GM12865 (cell line): ENCODE results near the gene CDH23.
A peak's percentile ranks its signal among the peaks of the same experiment; 100 is the strongest.

ENCODE experiments used
- DNase-seq: peaks from one replicate; pipeline ENCODE4 v3.0.0; 2010; ENCODE audit warnings: low read depth
- H3K4me3 ChIP-seq: 2 replicates; pipeline ENCODE4 v1.5.1; 2011; ENCODE audit warnings: mild to moderate bottlenecking, low read depth, low read length, control low read depth
- TF ChIP-seq, protein P1 (sequence below): IDR thresholded peaks from 2 replicates; pipeline ENCODE4 v1.5.1; 2011; ENCODE audit warnings: low read length, control low read depth, low read depth, inconsistent platforms; ENCODE audit not compliant: insufficient read depth; ENCODE audit errors: missing control alignments

Gene CDH23

DNA sequence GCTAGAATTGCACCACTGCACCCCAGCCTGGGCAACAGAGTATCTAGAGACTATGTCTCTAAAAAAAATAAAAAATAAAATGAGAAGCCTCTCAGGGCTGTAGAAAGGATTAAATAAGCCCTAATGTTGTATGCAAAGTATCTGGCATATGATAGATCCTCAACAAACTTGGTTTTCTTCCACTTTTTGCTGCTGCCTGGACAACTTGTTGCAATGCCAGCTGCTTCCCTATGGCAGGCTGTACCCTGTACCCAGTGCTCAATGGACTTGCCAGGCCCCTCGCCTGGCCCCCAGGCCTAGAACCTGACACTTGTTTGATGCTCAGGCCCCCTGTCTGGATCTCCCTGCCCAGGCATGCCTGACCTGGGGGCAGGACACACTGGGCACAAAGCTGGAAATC lies 28.5 kb upstream of the CDH23 start:
- no peak for DNase-seq
- TF ChIP-seq, protein P1, sequence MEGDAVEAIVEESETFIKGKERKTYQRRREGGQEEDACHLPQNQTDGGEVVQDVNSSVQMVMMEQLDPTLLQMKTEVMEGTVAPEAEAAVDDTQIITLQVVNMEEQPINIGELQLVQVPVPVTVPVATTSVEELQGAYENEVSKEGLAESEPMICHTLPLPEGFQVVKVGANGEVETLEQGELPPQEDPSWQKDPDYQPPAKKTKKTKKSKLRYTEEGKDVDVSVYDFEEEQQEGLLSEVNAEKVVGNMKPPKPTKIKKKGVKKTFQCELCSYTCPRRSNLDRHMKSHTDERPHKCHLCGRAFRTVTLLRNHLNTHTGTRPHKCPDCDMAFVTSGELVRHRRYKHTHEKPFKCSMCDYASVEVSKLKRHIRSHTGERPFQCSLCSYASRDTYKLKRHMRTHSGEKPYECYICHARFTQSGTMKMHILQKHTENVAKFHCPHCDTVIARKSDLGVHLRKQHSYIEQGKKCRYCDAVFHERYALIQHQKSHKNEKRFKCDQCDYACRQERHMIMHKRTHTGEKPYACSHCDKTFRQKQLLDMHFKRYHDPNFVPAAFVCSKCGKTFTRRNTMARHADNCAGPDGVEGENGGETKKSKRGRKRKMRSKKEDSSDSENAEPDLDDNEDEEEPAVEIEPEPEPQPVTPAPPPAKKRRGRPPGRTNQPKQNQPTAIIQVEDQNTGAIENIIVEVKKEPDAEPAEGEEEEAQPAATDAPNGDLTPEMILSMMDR, result no peak
- H3K4me3 ChIP-seq, result no peak overlapping the region

DNA sequence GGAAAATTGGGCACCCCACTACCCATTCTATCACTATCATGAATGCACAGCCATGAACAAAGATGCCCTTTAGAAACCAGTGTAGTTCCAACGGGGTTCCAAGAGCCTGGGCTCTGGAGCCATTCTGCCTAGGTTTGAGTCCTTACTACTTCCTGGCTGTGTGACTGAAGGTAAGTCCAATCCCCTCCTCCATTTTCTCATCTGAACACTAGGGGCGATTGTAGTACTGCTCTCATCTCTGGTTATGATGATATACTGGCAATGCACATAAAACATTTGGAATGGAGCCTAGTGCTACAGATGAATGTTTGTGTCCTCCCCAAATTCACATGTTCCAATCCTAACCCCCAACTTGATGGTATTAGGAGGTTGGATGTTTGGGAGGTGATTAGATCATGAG lies 28.1 kb upstream of the CDH23 start:
- peak; percentile 37 for DNase-seq
- no peak overlapping the region for H3K4me3 ChIP-seq
- TF ChIP-seq, protein P1, result no peak

DNA sequence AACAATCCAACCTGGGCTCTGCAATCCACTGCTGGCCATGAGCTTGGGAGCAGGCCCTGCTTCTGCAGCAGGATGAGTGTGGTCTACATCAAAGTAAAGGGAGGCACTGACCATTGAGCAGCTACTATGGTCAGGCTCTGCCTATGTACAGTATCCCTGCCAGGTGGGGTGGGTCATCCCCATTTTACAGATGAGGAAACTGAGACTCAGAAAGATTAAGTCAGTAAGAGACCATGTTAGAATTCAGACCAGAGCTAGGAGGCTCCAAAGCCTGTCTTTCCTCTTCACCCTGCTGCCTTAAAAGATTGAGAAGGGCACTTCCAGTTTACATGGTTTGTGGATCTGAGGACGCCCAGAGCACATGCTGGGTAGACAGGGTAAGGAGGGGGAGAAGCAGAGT lies 27.1 kb upstream of the CDH23 start:
- H3K4me3 ChIP-seq, result no peak overlapping the region
- TF ChIP-seq, protein P1, result no peak
- no peak for DNase-seq

DNA sequence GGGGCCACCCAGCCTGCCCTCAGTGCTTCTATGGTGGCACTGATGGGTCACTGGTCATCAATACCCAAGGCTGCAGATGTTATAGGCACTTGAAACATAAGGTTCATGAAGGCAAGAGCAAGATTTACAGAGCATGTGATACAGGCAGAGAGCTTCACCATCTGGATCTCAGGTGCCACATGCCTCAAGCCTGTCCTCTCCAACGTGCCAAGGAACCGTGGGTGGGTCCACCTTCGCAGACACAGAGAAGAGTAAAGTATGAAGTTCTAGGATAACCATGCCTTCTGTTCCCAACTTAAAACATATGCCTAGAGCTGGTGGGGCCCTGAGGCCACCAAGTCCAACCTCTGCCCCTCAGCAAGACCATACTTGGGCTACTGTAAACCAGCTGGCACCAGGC lies 26.7 kb upstream of the CDH23 start:
- no peak for DNase-seq
- TF ChIP-seq, protein P1, result no peak
- H3K4me3 ChIP-seq, result no peak overlapping the region

DNA sequence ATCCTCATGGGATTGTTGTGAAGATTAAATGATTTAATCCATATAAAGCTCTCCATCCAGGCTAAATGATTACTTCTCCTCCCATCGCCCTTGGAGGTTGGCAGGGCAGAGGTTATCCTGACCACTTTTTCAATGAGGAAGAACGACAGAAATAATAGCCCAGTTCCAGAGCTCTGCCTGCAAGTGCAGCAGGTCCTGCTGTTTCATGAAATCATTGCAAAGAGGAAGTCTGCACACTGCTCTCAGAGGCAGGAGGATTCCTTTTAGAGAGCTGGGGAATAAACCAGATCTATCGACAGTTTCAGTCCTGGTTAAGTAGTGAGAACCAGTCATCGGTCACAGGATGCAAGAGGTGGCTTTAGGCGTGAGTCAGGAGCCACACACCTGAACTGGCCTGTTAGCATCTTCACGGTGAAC lies 25.0 kb upstream of the CDH23 start:
- no peak overlapping the region for H3K4me3 ChIP-seq
- TF ChIP-seq, protein P1, result no peak
- DNase-seq, result peak; percentile 83

DNA sequence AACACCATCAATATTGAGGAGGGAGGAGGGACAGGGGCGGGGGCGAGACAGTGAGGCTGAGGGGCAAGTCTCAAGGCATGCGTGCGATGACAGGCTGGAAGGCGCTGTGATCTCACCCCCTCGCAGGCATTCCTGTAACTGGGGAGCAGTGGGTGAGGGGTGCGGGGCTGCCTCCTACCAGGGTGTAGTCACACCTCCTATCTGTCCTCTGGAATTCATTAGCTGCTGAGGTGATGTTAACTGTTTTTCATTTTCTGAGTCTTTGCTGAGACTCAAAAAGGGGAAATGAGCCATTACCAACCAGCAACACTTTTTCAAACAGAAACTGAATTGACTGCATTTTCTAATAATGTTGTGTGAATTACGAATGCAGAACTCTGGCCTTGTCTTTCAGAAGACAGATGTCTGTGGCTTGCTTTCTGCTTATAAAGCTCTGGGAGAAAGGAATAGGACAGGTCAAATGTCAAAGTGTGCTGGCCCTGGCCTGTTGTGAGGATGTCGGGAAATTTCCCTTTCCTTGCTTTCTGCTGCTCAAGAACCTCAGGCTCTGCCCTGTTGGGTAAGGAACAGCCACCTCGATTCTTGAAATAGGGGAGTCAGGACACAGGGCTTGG lies 23.7 kb upstream of the CDH23 start:
- no peak overlapping the region for H3K4me3 ChIP-seq
- peak; percentile 77 for DNase-seq
- TF ChIP-seq, protein P1, result no peak

DNA sequence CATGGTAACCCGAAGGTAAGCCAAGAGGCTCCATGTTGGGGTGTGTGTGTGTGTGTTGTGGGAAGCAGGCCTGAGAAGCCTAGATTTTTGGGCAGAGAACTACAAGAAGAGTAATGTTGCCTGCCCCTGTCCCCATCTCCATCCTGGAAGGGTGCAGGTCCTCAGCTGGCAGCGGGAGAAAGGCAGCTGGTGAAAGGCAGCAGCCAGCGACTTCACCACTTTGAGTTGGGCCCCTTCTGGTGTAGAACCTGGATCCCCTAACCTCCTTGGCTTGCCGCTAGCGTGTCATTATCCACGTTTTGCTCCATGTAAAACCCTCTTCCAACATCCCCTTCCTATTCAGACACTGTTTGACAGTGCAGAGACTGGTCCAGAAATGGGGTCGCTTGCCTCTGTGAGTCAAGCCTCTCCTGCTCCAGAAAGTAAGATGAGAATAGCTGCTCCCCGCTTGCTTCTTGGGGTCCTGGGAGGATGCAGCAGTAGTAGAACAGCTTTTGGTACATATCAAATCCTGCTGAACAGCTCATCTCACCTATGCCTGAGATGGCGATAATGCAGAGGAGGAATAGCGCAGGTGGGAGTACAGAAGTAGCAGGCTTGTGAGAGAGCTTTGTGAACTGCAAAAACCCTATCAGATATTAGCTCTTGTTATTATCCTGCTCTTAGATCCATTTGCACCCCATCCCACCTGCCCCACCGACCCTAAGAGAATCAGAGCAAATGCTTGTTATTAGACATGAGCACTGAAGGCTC lies 22.1 kb upstream of the CDH23 start:
- H3K4me3 ChIP-seq, result no peak overlapping the region
- TF ChIP-seq, protein P1, result no peak
- DNase-seq, result no peak
